Measurements from ENCODE around the gene APOA1. TPM values are rescaled to one million over a fixed set of nuclear protein-coding genes. Genes with fewer than 3 reads are reported as not detected.

Gene APOA1
- polyA plus RNA-seq, 1 of the 3 experiments (the other 2 are of a cell fraction), result 0.20 TPM

DNA sequence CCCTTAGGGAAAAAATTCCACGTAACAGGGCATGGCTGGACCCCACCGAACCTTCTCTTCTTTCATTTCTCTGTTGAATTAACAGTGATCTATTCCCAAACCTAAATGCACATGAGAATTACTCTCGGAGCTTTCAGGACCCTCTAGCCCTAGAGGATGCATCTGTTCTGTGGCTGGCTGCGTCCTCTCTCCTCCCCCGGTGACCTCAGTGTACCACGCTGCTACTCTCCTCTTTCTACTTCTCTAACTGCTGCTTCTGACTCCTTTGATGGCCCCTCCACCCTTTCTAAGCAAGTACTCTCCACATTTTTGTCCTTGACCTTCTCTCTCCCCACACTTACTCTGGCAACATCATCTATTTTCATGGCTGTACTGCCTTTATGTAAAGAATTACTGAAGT, 12.1 kb upstream of the APOA1 start:
- POLR2A ChIA-PET, result interaction anchor here (0.6 kb wide), 1 partner anchor 229 kb away, joined by 3 read pairs; no protein-coding TSS in a partner anchor
- H3K36me3 ChIP-seq (replicated peaks in 1 of 2; ENCODE audit: control insufficient read depth in 1 of 2, insufficient read depth in 2 of 2, low read length in 1 of 2), result peaks cover 8 to 39% of the 10 kb centered on the region in 2 experiments
- no peaks in the 10 kb centered on the region for H3K27me3 ChIP-seq (ENCODE audit: insufficient read depth)

More for the DNA sequence above, 12.1 kb upstream of the APOA1 start:
- no peaks in the 10 kb centered on the region for H4K20me1 ChIP-seq (ENCODE audit: insufficient read depth)
- H3K4me3 ChIP-seq (ENCODE audit: low read depth in 2 of 2, low read length in 1 of 2), result no peak overlapping the region
- no peaks in the 10 kb centered on the region for H3K9me3 ChIP-seq
- no peak overlapping the region for H3K4me2 ChIP-seq
- no peak overlapping the region for H3K27ac ChIP-seq (ENCODE audit: low read depth in 2 of 2, low read length in 1 of 2)
- DNase-seq, result no peak
- H3K4me1 ChIP-seq (ENCODE audit: control insufficient read depth in 1 of 2, insufficient read depth in 2 of 2, low read depth in 1 of 2, low read length in 1 of 2), result peaks cover 0 to 32% of the 10 kb centered on the region in 2 experiments; a peak in 3 of 4 replicates
- no peak overlapping the region for H2AFZ ChIP-seq (ENCODE audit: low read depth)
- CTCF ChIA-PET, result interaction anchor here (1.3 kb wide), 1 partner anchor 13 kb away, joined by 4 read pairs; no protein-coding TSS in a partner anchor
- H3K9ac ChIP-seq, result no peak overlapping the region
- TF ChIP-seq FOXJ3 (CRISPR knock-in tag; IDR thresholded peaks at IDR 0.05) (no peak), JUND (IDR thresholded peaks at IDR 0.05) (no peak), ELF1 (IDR thresholded peaks at IDR 0.05) (no peak), GABPA (IDR thresholded peaks at IDR 0.05; ENCODE audit: low read depth) (no peak), FOXM1 (IDR thresholded peaks at IDR 0.05; ENCODE audit: low read depth) (no peak), CTCF (IDR thresholded peaks at IDR 0.05) (no peak), RCOR1 (IDR thresholded peaks at IDR 0.05; ENCODE audit: low read length) (no peak), TEAD4 (IDR thresholded peaks at IDR 0.05; ENCODE audit: borderline replicate concordance, insufficient read depth) (no peak), YY1 (IDR thresholded peaks at IDR 0.05; ENCODE audit: low read depth) (no peak), MXI1 (IDR thresholded peaks at IDR 0.05; ENCODE audit: low read depth, low read length) (no peak), SMC3 (IDR thresholded peaks at IDR 0.05; ENCODE audit: low read depth, low read length) (no peak), GATA2 (CRISPR knock-in tag; IDR thresholded peaks at IDR 0.05) (no peak), RAD21 (IDR thresholded peaks at IDR 0.05; ENCODE audit: low read length) (no peak), IRF3 (IDR thresholded peaks at IDR 0.05; ENCODE audit: low read depth, low read length) (no peak), EP300 (IDR thresholded peaks at IDR 0.05; ENCODE audit: borderline replicate concordance in 1 of 2, low read depth in 1 of 2, low read length in 1 of 2) (no peak)
- TF ChIP-seq, protein P1, sequence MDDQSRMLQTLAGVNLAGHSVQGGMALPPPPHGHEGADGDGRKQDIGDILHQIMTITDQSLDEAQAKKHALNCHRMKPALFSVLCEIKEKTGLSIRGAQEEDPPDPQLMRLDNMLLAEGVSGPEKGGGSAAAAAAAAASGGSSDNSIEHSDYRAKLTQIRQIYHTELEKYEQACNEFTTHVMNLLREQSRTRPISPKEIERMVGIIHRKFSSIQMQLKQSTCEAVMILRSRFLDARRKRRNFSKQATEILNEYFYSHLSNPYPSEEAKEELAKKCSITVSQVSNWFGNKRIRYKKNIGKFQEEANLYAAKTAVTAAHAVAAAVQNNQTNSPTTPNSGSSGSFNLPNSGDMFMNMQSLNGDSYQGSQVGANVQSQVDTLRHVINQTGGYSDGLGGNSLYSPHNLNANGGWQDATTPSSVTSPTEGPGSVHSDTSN (IDR thresholded peaks at IDR 0.05), result no peak
- TF ChIP-seq, protein P2, sequence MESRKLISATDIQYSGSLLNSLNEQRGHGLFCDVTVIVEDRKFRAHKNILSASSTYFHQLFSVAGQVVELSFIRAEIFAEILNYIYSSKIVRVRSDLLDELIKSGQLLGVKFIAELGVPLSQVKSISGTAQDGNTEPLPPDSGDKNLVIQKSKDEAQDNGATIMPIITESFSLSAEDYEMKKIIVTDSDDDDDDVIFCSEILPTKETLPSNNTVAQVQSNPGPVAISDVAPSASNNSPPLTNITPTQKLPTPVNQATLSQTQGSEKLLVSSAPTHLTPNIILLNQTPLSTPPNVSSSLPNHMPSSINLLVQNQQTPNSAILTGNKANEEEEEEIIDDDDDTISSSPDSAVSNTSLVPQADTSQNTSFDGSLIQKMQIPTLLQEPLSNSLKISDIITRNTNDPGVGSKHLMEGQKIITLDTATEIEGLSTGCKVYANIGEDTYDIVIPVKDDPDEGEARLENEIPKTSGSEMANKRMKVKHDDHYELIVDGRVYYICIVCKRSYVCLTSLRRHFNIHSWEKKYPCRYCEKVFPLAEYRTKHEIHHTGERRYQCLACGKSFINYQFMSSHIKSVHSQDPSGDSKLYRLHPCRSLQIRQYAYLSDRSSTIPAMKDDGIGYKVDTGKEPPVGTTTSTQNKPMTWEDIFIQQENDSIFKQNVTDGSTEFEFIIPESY (IDR thresholded peaks at IDR 0.05; ENCODE audit: borderline replicate concordance, low read depth), result no peak
- TF ChIP-seq, protein P3, sequence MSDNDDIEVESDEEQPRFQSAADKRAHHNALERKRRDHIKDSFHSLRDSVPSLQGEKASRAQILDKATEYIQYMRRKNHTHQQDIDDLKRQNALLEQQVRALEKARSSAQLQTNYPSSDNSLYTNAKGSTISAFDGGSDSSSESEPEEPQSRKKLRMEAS (IDR thresholded peaks at IDR 0.05; ENCODE audit: low read depth), result no peak
- peaks cover 27% of the 10 kb centered on the region for H3F3A ChIP-seq (replicated peaks; ENCODE audit: insufficient read depth)
- no peaks in the 10 kb centered on the region for H3K79me2 ChIP-seq (ENCODE audit: insufficient read depth)
- 95% methylated on average over 6 of the region's 6 CpGs for WGBS (ENCODE audit: low lambda C conversion rate)
- no peaks in the 10 kb centered on the region for H3K9me2 ChIP-seq
